ENCODE results near the gene TRERF1.
A peak's percentile ranks its signal among the peaks of the same experiment; 100 is the strongest.

The TRERF1 gene

DNA sequence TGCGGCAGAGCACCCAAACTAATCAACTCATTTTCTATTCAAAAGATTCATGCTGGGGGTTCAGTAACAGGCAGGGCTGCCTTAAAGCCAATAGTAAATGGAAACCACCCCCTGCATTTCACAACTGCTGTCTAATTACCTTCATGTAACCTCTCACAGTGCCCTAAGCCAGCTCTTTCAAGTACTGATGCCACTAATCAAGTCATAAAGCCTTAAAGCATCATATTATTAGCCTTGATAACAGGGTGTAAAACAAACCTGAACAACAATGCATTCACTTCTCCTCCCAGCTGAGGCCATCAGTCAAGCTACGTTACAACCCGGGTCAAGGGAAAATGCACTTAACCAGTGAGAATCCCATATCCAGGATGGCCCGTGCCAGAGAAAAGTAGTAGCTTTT, 33.0 kb downstream of the TRERF1 start:
- Histone ChIP-seq H3K27me3 (ENCODE audit: control insufficient read depth, insufficient read depth, low read length) (no peaks in the 10 kb centered on the region), H3K4me1 (ENCODE audit: control insufficient read depth, insufficient read depth, low read length) (peaks cover 10% of the 10 kb centered on the region), H3K36me3 (ENCODE audit: control insufficient read depth, insufficient read depth, low read length) (no peaks in the 10 kb centered on the region), H3K9ac (ENCODE audit: low read depth, low read length) (no peak overlapping the region), H3K9me3 (ENCODE audit: control insufficient read depth, insufficient read depth, low read length) (no peaks in the 10 kb centered on the region), H3K4me3 (ENCODE audit: low read depth, low read length) (no peak overlapping the region)

DNA sequence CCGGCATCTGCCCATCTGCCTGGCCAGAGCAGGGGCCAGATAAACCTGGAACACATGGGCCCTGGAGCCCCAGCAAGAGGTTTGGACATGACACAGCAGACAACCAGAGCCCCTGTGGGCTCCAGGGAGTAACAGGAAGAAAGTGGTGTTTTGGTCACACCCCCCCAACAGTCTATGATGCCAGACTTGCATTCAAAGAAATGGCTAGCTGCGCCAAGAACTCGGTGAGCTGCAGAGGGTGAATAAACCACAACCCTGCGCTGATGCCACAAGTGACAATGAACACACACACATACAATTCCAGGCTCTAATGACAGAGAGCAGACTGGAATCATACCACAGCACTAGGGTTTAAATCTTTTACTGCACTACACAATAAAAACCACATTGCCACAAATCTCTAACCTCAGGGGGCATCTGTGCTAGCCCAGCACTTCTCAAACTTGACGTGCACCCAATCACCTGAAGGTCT, 34.0 kb downstream of the TRERF1 start:
- H3K36me3 ChIP-seq (ENCODE audit: control insufficient read depth, insufficient read depth, low read length) = no peaks in the 10 kb centered on the region
- no peak overlapping the region for H3K9ac ChIP-seq (ENCODE audit: low read depth, low read length)
- H3K4me1 ChIP-seq (ENCODE audit: control insufficient read depth, insufficient read depth, low read length) = peaks cover 10% of the 10 kb centered on the region
- no peak overlapping the region for H3K4me3 ChIP-seq (ENCODE audit: low read depth, low read length)
- no peaks in the 10 kb centered on the region for H3K27me3 ChIP-seq (ENCODE audit: control insufficient read depth, insufficient read depth, low read length)
- H3K9me3 ChIP-seq (ENCODE audit: control insufficient read depth, insufficient read depth, low read length) = no peaks in the 10 kb centered on the region

- H3K9ac ChIP-seq (ENCODE audit: low read depth, low read length) = no peak overlapping the region
- peaks cover 9% of the 10 kb centered on the region for H3K4me1 ChIP-seq (ENCODE audit: control insufficient read depth, insufficient read depth, low read length)
- no peaks in the 10 kb centered on the region for H3K36me3 ChIP-seq (ENCODE audit: control insufficient read depth, insufficient read depth, low read length)
Measured at GRCh38 chr6:42411406-42411805, 40.3 kb downstream of the TRERF1 start.

GRCh38 chr6:42410861-42411260, 40.9 kb downstream of the TRERF1 start:
- Histone ChIP-seq H3K4me1 (ENCODE audit: control insufficient read depth, insufficient read depth, low read length) (peaks cover 11% of the 10 kb centered on the region), H3K36me3 (ENCODE audit: control insufficient read depth, insufficient read depth, low read length) (no peaks in the 10 kb centered on the region), H3K9ac (ENCODE audit: low read depth, low read length) (no peak overlapping the region), H3K9me3 (ENCODE audit: control insufficient read depth, insufficient read depth, low read length) (no peaks in the 10 kb centered on the region), H3K27me3 (ENCODE audit: control insufficient read depth, insufficient read depth, low read length) (no peaks in the 10 kb centered on the region), H3K4me3 (ENCODE audit: low read depth, low read length) (no peak overlapping the region)

More at GRCh38 chr6:42411406-42411805, 40.3 kb downstream of the TRERF1 start:
- H3K4me3 ChIP-seq (ENCODE audit: low read depth, low read length) = no peak overlapping the region
- no peaks in the 10 kb centered on the region for H3K27me3 ChIP-seq (ENCODE audit: control insufficient read depth, insufficient read depth, low read length)
- H3K9me3 ChIP-seq (ENCODE audit: control insufficient read depth, insufficient read depth, low read length) = no peaks in the 10 kb centered on the region

- H3K9me3 ChIP-seq (ENCODE audit: control insufficient read depth, insufficient read depth, low read length) = no peaks in the 10 kb centered on the region
- no peak overlapping the region for H3K9ac ChIP-seq (ENCODE audit: low read depth, low read length)
- no peak overlapping the region for H3K4me3 ChIP-seq (ENCODE audit: low read depth, low read length)
- no peaks in the 10 kb centered on the region for H3K27me3 ChIP-seq (ENCODE audit: control insufficient read depth, insufficient read depth, low read length)
- peaks cover 19% of the 10 kb centered on the region for H3K4me1 ChIP-seq (ENCODE audit: control insufficient read depth, insufficient read depth, low read length)
- H3K36me3 ChIP-seq (ENCODE audit: control insufficient read depth, insufficient read depth, low read length) = no peaks in the 10 kb centered on the region
Measured at GRCh38 chr6:42409581-42409980, 42.1 kb downstream of the TRERF1 start.

- H3K27me3 ChIP-seq (ENCODE audit: control insufficient read depth, insufficient read depth, low read length) = no peaks in the 10 kb centered on the region
- H3K9me3 ChIP-seq (ENCODE audit: control insufficient read depth, insufficient read depth, low read length) = no peaks in the 10 kb centered on the region
- no peak overlapping the region for H3K9ac ChIP-seq (ENCODE audit: low read depth, low read length)
- no peaks in the 10 kb centered on the region for H3K36me3 ChIP-seq (ENCODE audit: control insufficient read depth, insufficient read depth, low read length)
- H3K4me3 ChIP-seq (ENCODE audit: low read depth, low read length) = no peak overlapping the region
- peaks cover 40% of the 10 kb centered on the region for H3K4me1 ChIP-seq (ENCODE audit: control insufficient read depth, insufficient read depth, low read length)
Measured at GRCh38 chr6:42407379-42407778, 44.3 kb downstream of the TRERF1 start.

- Histone ChIP-seq H3K36me3 (ENCODE audit: control insufficient read depth, insufficient read depth, low read length) (no peaks in the 10 kb centered on the region), H3K4me3 (ENCODE audit: low read depth, low read length) (no peak overlapping the region), H3K27me3 (ENCODE audit: control insufficient read depth, insufficient read depth, low read length) (no peaks in the 10 kb centered on the region), H3K9ac (ENCODE audit: low read depth, low read length) (no peak overlapping the region), H3K9me3 (ENCODE audit: control insufficient read depth, insufficient read depth, low read length) (no peaks in the 10 kb centered on the region), H3K4me1 (ENCODE audit: control insufficient read depth, insufficient read depth, low read length) (peaks cover 44% of the 10 kb centered on the region)
Measured at GRCh38 chr6:42406306-42407280, 45.1 kb downstream of the TRERF1 start.

DNA sequence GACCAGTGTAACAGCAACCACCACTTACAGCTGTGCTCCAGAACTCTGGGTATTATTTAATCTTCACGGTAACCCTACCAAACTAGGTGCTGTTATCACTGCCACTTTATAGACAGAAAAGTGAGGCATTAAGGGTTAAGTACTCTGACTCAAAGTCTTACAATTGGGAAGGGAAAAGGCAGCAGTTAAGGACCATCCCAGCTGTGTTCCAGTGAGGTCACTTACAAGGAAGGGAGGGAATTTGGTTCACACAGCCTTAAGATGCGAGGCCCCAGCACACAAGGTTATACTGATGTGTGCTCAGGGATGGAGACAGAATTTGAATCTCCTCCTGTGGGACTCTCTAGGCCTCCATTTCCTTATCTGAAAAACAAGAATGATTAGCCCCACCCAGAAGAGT, 46.7 kb downstream of the TRERF1 start:
- H3K4me3 ChIP-seq (ENCODE audit: low read depth, low read length) = peak overlapping the region; percentile 9
- peaks cover 44% of the 10 kb centered on the region for H3K4me1 ChIP-seq (ENCODE audit: control insufficient read depth, insufficient read depth, low read length)
- H3K9me3 ChIP-seq (ENCODE audit: control insufficient read depth, insufficient read depth, low read length) = no peaks in the 10 kb centered on the region
- no peaks in the 10 kb centered on the region for H3K27me3 ChIP-seq (ENCODE audit: control insufficient read depth, insufficient read depth, low read length)
- no peaks in the 10 kb centered on the region for H3K36me3 ChIP-seq (ENCODE audit: control insufficient read depth, insufficient read depth, low read length)
- no peak overlapping the region for H3K9ac ChIP-seq (ENCODE audit: low read depth, low read length)

DNA sequence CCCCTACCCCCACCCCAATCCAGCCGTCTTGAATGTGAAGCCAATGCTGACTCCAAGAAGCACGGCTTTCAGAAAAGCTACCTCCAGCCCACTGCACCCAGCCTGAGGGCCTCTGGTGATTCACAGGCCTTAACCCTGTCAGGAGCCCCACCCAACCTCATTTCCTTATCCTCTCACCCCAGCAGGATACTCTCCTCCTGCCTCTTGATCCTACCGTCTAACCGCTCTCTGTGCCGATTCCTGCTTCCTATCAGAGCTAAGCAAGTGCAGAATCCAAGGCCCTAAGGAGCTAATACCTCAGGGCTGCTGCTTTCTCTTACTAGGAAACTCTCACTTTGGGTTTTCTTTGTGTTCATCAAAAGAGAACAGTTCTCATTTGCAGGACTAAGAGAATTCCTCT, 47.2 kb downstream of the TRERF1 start:
- Histone ChIP-seq H3K27me3 (ENCODE audit: control insufficient read depth, insufficient read depth, low read length) (no peaks in the 10 kb centered on the region), H3K9me3 (ENCODE audit: control insufficient read depth, insufficient read depth, low read length) (no peaks in the 10 kb centered on the region), H3K36me3 (ENCODE audit: control insufficient read depth, insufficient read depth, low read length) (no peaks in the 10 kb centered on the region), H3K4me3 (ENCODE audit: low read depth, low read length) (no peak overlapping the region), H3K9ac (ENCODE audit: low read depth, low read length) (no peak overlapping the region), H3K4me1 (ENCODE audit: control insufficient read depth, insufficient read depth, low read length) (peaks cover 44% of the 10 kb centered on the region)

DNA sequence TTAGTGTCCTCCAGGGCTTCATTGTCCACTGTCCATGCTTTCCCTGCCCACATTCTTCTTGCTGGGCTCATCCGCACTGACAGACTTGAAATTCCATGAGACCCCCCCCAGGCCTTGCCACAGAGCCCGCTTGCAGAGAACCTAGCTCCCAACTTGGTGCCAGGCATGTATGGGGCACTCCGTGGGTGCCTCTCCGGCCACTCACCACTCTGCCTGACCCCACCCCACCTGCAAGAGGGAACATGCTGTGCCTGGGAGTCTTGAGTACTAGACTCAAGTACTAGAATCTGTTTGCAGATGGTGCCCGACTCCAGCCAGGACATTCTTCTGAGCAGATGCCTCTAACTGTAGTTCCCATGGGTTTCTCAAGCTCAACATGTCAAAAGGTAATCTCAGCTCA, 47.9 kb downstream of the TRERF1 start:
- no peaks in the 10 kb centered on the region for H3K36me3 ChIP-seq (ENCODE audit: control insufficient read depth, insufficient read depth, low read length)
- peaks cover 44% of the 10 kb centered on the region for H3K4me1 ChIP-seq (ENCODE audit: control insufficient read depth, insufficient read depth, low read length)
- no peaks in the 10 kb centered on the region for H3K27me3 ChIP-seq (ENCODE audit: control insufficient read depth, insufficient read depth, low read length)
- no peak overlapping the region for H3K9ac ChIP-seq (ENCODE audit: low read depth, low read length)
- no peaks in the 10 kb centered on the region for H3K9me3 ChIP-seq (ENCODE audit: control insufficient read depth, insufficient read depth, low read length)
- H3K4me3 ChIP-seq (ENCODE audit: low read depth, low read length) = peak overlapping the region; percentile 11

DNA sequence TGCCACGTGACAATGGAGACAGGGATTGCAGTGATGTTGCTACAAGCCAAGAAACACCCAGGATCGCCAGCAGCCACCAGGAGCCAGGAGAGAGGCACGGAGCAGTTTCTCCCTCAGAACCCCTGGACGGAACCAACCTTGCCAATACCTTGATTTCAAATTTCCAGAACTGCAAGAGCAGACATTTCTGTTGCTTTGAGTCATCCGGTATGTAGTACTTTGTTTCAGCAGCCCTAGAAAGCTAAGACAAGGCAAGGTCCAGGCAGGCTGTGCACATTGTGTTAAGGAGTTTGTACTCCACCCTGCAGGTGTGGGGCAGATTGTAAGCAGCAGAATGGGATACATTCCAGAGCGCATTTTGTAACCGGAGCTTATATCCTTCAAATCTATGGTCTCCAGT, 48.3 kb downstream of the TRERF1 start:
- H3K4me1 ChIP-seq (ENCODE audit: control insufficient read depth, insufficient read depth, low read length) = peaks cover 44% of the 10 kb centered on the region
- H3K4me3 ChIP-seq (ENCODE audit: low read depth, low read length) = no peak overlapping the region
- no peaks in the 10 kb centered on the region for H3K36me3 ChIP-seq (ENCODE audit: control insufficient read depth, insufficient read depth, low read length)

DNA sequence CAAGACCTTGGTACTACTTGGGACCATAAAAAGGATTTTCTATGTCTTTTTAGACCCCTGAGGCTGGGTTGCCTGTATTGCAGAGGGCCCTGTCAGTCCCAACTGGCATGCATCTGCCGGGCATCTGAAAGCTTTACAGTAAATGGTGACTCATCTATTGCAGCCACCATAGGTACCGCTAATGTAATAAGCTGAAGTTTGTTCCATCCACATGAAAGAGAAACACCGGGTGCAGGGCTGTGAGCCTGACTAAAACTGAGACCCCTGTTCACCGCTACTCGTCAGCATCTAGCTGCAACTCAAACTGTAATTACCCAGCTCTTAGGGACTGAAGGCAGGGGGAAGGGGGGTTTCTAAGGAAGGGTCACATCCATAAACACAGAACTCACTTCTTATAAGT, 49.5 kb downstream of the TRERF1 start:
- Histone ChIP-seq H3K27me3 (ENCODE audit: control insufficient read depth, insufficient read depth, low read length) (no peaks in the 10 kb centered on the region), H3K9ac (ENCODE audit: low read depth, low read length) (no peak overlapping the region), H3K4me1 (ENCODE audit: control insufficient read depth, insufficient read depth, low read length) (peaks cover 42% of the 10 kb centered on the region), H3K9me3 (ENCODE audit: control insufficient read depth, insufficient read depth, low read length) (no peaks in the 10 kb centered on the region), H3K36me3 (ENCODE audit: control insufficient read depth, insufficient read depth, low read length) (no peaks in the 10 kb centered on the region), H3K4me3 (ENCODE audit: low read depth, low read length) (no peak overlapping the region)

More for the DNA sequence above, 48.3 kb downstream of the TRERF1 start:
- H3K9ac ChIP-seq (ENCODE audit: low read depth, low read length) = no peak overlapping the region
- no peaks in the 10 kb centered on the region for H3K9me3 ChIP-seq (ENCODE audit: control insufficient read depth, insufficient read depth, low read length)
- no peaks in the 10 kb centered on the region for H3K27me3 ChIP-seq (ENCODE audit: control insufficient read depth, insufficient read depth, low read length)
